ENCODE data around the gene CFAP20DC.

DNA sequence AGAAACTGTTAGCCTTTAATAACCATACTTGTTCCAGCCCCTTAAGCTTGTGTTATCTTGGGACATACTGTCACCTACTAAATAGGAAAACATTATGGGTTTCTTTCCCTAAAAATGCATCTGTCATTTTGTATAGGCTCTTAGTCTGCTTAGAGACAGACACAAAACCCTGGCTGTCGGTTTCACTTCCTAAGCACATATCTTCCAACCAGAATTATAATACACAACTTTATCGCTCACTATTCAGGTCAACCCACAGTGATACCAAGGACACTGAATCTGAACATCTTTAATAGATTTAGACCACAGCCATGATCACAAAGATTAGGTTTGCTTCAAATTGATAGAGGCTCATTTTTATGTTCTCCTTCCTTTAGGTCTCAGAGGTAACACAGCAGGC, 111.8 kb downstream of the CFAP20DC start:
- TF ChIP-seq, protein P1, sequence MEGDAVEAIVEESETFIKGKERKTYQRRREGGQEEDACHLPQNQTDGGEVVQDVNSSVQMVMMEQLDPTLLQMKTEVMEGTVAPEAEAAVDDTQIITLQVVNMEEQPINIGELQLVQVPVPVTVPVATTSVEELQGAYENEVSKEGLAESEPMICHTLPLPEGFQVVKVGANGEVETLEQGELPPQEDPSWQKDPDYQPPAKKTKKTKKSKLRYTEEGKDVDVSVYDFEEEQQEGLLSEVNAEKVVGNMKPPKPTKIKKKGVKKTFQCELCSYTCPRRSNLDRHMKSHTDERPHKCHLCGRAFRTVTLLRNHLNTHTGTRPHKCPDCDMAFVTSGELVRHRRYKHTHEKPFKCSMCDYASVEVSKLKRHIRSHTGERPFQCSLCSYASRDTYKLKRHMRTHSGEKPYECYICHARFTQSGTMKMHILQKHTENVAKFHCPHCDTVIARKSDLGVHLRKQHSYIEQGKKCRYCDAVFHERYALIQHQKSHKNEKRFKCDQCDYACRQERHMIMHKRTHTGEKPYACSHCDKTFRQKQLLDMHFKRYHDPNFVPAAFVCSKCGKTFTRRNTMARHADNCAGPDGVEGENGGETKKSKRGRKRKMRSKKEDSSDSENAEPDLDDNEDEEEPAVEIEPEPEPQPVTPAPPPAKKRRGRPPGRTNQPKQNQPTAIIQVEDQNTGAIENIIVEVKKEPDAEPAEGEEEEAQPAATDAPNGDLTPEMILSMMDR (IDR thresholded peaks at IDR 0.05): no peak
- no peak for TF ChIP-seq POLR2A (IDR thresholded peaks at IDR 0.05)
